Measurements from ENCODE around the gene FBN2.

Gene FBN2

GRCh38 chr5:128424646-128425045 is 113.4 kb downstream of the FBN2 start (continued):
- TF ChIP-seq, protein P1, sequence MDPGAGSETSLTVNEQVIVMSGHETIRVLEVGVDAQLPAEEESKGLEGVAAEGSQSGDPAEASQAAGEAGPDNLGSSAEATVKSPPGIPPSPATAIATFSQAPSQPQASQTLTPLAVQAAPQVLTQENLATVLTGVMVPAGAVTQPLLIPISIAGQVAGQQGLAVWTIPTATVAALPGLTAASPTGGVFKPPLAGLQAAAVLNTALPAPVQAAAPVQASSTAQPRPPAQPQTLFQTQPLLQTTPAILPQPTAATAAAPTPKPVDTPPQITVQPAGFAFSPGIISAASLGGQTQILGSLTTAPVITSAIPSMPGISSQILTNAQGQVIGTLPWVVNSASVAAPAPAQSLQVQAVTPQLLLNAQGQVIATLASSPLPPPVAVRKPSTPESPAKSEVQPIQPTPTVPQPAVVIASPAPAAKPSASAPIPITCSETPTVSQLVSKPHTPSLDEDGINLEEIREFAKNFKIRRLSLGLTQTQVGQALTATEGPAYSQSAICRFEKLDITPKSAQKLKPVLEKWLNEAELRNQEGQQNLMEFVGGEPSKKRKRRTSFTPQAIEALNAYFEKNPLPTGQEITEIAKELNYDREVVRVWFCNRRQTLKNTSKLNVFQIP (CRISPR knock-in tag; IDR thresholded peaks at IDR 0.05; ENCODE audit: borderline replicate concordance, low read depth), result no peak
- TF ChIP-seq CSDC2 (CRISPR knock-in tag; IDR thresholded peaks at IDR 0.05) (no peak), ZC3H10 (CRISPR knock-in tag; IDR thresholded peaks at IDR 0.05) (no peak)

GRCh38 chr5:128422612-128423011 is 115.4 kb downstream of the FBN2 start:
- TF ChIP-seq GLIS3 (CRISPR knock-in tag; IDR thresholded peaks at IDR 0.05) (no peak), ZNF565 (CRISPR knock-in tag; conservative IDR thresholded peaks at IDR 0.05; ENCODE audit: low read depth) (no peak), ESRRG (CRISPR knock-in tag; IDR thresholded peaks at IDR 0.05) (no peak), OSR1 (CRISPR knock-in tag; IDR thresholded peaks at IDR 0.05) (no peak), TCF4 (CRISPR knock-in tag; IDR thresholded peaks at IDR 0.05; ENCODE audit: borderline replicate concordance) (no peak), ZC3H10 (CRISPR knock-in tag; IDR thresholded peaks at IDR 0.05) (no peak)
- TF ChIP-seq, protein P2, sequence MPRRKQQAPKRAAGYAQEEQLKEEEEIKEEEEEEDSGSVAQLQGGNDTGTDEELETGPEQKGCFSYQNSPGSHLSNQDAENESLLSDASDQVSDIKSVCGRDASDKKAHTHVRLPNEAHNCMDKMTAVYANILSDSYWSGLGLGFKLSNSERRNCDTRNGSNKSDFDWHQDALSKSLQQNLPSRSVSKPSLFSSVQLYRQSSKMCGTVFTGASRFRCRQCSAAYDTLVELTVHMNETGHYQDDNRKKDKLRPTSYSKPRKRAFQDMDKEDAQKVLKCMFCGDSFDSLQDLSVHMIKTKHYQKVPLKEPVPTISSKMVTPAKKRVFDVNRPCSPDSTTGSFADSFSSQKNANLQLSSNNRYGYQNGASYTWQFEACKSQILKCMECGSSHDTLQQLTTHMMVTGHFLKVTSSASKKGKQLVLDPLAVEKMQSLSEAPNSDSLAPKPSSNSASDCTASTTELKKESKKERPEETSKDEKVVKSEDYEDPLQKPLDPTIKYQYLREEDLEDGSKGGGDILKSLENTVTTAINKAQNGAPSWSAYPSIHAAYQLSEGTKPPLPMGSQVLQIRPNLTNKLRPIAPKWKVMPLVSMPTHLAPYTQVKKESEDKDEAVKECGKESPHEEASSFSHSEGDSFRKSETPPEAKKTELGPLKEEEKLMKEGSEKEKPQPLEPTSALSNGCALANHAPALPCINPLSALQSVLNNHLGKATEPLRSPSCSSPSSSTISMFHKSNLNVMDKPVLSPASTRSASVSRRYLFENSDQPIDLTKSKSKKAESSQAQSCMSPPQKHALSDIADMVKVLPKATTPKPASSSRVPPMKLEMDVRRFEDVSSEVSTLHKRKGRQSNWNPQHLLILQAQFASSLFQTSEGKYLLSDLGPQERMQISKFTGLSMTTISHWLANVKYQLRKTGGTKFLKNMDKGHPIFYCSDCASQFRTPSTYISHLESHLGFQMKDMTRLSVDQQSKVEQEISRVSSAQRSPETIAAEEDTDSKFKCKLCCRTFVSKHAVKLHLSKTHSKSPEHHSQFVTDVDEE (CRISPR knock-in tag; IDR thresholded peaks at IDR 0.05), result no peak
- ATAC-seq, result no peak

DNA sequence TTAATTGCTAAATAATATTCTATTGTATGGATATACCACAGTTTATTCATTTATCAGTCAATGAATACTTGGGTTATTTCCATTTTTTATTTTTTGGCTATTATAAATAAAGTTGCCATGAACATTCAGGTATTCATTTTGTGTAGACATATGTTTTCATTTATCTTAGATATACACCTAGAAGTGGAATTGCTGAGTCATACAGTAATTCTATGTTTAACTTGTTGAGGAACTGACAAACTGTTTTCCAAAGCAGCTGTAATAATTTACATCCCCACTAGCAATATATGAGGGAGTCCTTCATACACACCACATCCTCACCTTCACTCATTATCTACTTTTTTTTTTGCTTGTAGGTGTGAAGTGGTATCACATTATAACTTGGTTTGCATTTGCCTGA is 123.6 kb downstream of the FBN2 start:
- ATAC-seq, result no peak
- TF ChIP-seq, protein P3, sequence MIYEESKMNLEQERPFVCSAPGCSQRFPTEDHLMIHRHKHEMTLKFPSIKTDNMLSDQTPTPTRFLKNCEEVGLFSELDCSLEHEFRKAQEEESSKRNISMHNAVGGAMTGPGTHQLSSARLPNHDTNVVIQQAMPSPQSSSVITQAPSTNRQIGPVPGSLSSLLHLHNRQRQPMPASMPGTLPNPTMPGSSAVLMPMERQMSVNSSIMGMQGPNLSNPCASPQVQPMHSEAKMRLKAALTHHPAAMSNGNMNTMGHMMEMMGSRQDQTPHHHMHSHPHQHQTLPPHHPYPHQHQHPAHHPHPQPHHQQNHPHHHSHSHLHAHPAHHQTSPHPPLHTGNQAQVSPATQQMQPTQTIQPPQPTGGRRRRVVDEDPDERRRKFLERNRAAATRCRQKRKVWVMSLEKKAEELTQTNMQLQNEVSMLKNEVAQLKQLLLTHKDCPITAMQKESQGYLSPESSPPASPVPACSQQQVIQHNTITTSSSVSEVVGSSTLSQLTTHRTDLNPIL (CRISPR knock-in tag; IDR thresholded peaks at IDR 0.05; ENCODE audit: low read depth), result no peak
- peak; percentile 67 for TF ChIP-seq ZNF8 (CRISPR knock-in tag; IDR thresholded peaks at IDR 0.05)

DNA sequence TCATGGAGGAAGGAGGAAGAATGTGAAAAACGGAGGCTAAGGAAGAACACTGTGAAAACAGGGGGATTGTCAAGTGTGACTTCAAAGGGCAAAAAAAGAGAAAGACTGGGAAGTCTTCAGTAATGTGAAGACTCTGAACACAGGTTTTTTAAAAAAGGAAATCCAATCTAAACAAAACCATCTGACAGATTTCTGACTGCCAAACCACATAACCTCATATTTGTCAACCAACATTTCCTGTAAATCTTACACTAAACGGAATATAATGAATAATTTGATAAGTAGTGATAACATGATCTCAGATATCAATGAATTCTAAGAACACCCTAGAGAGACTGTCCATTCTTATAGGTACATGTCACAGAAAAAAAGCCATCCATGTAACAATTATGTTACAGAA is 124.7 kb downstream of the FBN2 start:
- no peak for ATAC-seq
- TF ChIP-seq OSR1 (CRISPR knock-in tag; IDR thresholded peaks at IDR 0.05), result no peak

GRCh38 chr5:128412145-128412930 is 125.7 kb downstream of the FBN2 start:
- no peak for TF ChIP-seq ISL1 (CRISPR knock-in tag; IDR thresholded peaks at IDR 0.05)
- TF ChIP-seq RARB (CRISPR knock-in tag; IDR thresholded peaks at IDR 0.05), result no peak
- no peak for TF ChIP-seq OSR1 (CRISPR knock-in tag; IDR thresholded peaks at IDR 0.05)
- no peak for TF ChIP-seq BACH2 (CRISPR knock-in tag; IDR thresholded peaks at IDR 0.05; ENCODE audit: borderline replicate concordance)
- ATAC-seq, result no peak; the same call in 2 of the 3 replicates

DNA sequence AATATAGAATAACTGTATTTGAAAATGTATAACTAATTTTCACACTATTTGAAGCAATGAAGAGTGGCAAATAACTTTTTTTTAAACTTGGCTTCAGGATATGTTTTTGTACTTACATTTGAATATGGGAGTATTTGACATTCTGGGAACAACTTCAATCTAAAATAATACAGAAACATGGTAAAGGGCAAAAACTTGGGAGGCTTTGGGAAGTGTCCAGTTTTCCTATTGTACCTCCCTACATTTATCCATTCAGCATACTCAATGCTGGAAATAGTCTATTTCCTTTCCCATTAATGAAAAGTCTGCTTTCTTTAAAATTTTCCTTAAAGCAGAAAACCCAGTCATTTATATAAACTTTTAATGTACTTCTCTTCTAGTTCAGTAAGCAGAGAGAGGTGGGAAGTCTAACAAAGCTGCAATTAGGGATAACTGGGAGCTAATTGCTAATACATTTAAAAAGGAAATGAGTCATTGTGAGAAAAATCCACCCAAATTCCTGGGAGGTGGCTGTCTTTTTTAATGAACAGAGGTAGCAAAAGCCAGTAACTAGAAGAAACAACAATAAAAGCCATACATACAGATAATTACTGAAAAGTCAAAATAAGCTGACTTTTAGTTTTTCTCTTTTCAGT is 128.8 kb downstream of the FBN2 start:
- ATAC-seq, result no peak
- TF ChIP-seq BACH2 (CRISPR knock-in tag; IDR thresholded peaks at IDR 0.05; ENCODE audit: borderline replicate concordance) (no peak), ZNF8 (CRISPR knock-in tag; IDR thresholded peaks at IDR 0.05) (no peak), RARB (CRISPR knock-in tag; IDR thresholded peaks at IDR 0.05) (no peak), ESRRG (CRISPR knock-in tag; IDR thresholded peaks at IDR 0.05) (no peak), ZNF565 (CRISPR knock-in tag; conservative IDR thresholded peaks at IDR 0.05; ENCODE audit: low read depth) (no peak), PPARA (CRISPR knock-in tag; IDR thresholded peaks at IDR 0.05; ENCODE audit: borderline replicate concordance) (no peak), TOX (CRISPR knock-in tag; IDR thresholded peaks at IDR 0.05; ENCODE audit: borderline replicate concordance) (no peak), OSR1 (CRISPR knock-in tag; IDR thresholded peaks at IDR 0.05) (no peak), PATZ1 (CRISPR knock-in tag; IDR thresholded peaks at IDR 0.05; ENCODE audit: borderline replicate concordance) (no peak)
- TF ChIP-seq, protein P1 (CRISPR knock-in tag; IDR thresholded peaks at IDR 0.05; ENCODE audit: borderline replicate concordance, low read depth), result no peak
- TF ChIP-seq, protein P3 (CRISPR knock-in tag; IDR thresholded peaks at IDR 0.05; ENCODE audit: low read depth), result no peak
- TF ChIP-seq, protein P4, sequence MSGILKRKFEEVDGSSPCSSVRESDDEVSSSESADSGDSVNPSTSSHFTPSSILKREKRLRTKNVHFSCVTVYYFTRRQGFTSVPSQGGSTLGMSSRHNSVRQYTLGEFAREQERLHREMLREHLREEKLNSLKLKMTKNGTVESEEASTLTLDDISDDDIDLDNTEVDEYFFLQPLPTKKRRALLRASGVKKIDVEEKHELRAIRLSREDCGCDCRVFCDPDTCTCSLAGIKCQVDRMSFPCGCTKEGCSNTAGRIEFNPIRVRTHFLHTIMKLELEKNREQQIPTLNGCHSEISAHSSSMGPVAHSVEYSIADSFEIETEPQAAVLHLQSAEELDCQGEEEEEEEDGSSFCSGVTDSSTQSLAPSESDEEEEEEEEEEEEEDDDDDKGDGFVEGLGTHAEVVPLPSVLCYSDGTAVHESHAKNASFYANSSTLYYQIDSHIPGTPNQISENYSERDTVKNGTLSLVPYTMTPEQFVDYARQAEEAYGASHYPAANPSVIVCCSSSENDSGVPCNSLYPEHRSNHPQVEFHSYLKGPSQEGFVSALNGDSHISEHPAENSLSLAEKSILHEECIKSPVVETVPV (CRISPR knock-in tag; IDR thresholded peaks at IDR 0.05), result no peak

Measured in SK-N-SH treated with all-trans-retinoic acid at 6 μM for 48 hours (cell line).